Caco-2 (cell line): ENCODE results near the gene PDPN. TPM values are rescaled to one million over a fixed set of nuclear protein-coding genes. Genes with fewer than 3 reads are reported as not detected.

ENCODE experiments used
- BruUV-seq: library from RNA; stranded (reverse); fragments of 400-500 nt; replicated peaks from 2 replicates; lab custom pipeline; 2021; lab: Mats Ljungman, UMichigan
- CTCF ChIA-PET: fragments of 300-600 bp; sonication (Branson Sonifier 250); formaldehyde crosslinking; loops from one replicate; lab custom pipeline; 2022; ENCODE audit warnings: antibody characterized with exemption; lab: Charles Lee
- POLR2A ChIA-PET: fragments of 300-600 bp; sonication (Branson Sonifier 250); formaldehyde crosslinking; loops from one replicate; lab custom pipeline; 2022; ENCODE audit warnings: antibody characterized with exemption; lab: Charles Lee
- DNase-seq, 2 experiments: peaks; one replicate each; pipeline versions ENCODE4 v3.0.0 to v3.0.0-alpha.2; 2020 to 2022
- H3K27me3 ChIP-seq: replicated peaks from 2 replicates; pipeline ENCODE4 v1.6.0; 2011; ENCODE audit warnings: low read length; ENCODE audit not compliant: control insufficient read depth, insufficient read depth
- H3K36me3 ChIP-seq: 2 replicates; pipeline ENCODE4 v1.5.1; 2011; ENCODE audit warnings: low read length; ENCODE audit not compliant: control insufficient read depth, insufficient read depth
- H3K4me1 ChIP-seq: fragments of 250-450 bp; sonication (Bioruptor Pico); 2 replicates; pipeline ENCODE4 v1.5.1; 2020; ENCODE audit warnings: mild to moderate bottlenecking
- H3K4me3 ChIP-seq: 2 replicates; pipeline ENCODE4 v1.5.1; 2011; ENCODE audit warnings: low read depth, mild to moderate bottlenecking, control low read depth, low read length
- H3K9me3 ChIP-seq: fragments of 250-450 bp; sonication (Bioruptor Pico); 2 replicates; pipeline ENCODE4 v1.5.1; 2020; ENCODE audit warnings: mild to moderate bottlenecking, moderate library complexity
- H3K27ac Mint-ChIP-seq: one replicate; pipeline ENCODE4 v1.8.0; 2022; ENCODE audit warnings: mixed read lengths; ENCODE audit not compliant: unreplicated experiment
- H3K27me3 Mint-ChIP-seq: one replicate; pipeline ENCODE4 v1.8.0; 2022; ENCODE audit warnings: mixed read lengths; ENCODE audit not compliant: insufficient read depth, unreplicated experiment
- H3K36me3 Mint-ChIP-seq: one replicate; pipeline ENCODE4 v1.8.0; 2022; ENCODE audit warnings: mild to moderate bottlenecking, mixed read lengths; ENCODE audit not compliant: insufficient read depth, unreplicated experiment
- H3K4me1 Mint-ChIP-seq: one replicate; pipeline ENCODE4 v1.8.0; 2022; ENCODE audit warnings: low read depth, mixed read lengths; ENCODE audit not compliant: unreplicated experiment
- H3K4me3 Mint-ChIP-seq: one replicate; pipeline ENCODE4 v1.8.0; 2022; ENCODE audit warnings: mild to moderate bottlenecking, moderate library complexity, mixed read lengths; ENCODE audit not compliant: unreplicated experiment
- H3K9me3 Mint-ChIP-seq: one replicate; pipeline ENCODE4 v1.8.0; 2022; ENCODE audit warnings: mixed read lengths; ENCODE audit not compliant: unreplicated experiment
- intact Hi-C: fragments of 100-400 bp; cut with micrococcal nuclease; formaldehyde crosslinking; loops from one replicate; pipeline ENCODE4 v1.10.0; 2022; ENCODE audit not compliant: unreplicated experiment
- total RNA-seq: library from RNA; stranded (reverse); gene quantifications from 2 replicates; pipeline ENCODE4 v1.2.3, GENCODE V29; 2022
- TF ChIP-seq, protein P1 (sequence below), 2 experiments: fragments of 200-600 bp in 1 of 2; IDR thresholded peaks; 1 replicate in 1 of 2; 2 replicates in 1 of 2; pipeline versions ENCODE4 v1.5.1 to v1.8.0; 2011 to 2022; ENCODE audit warnings: antibody characterized with exemption in 1 of 2, control low read depth in 1 of 2, inconsistent platforms in 1 of 2, low read depth in 1 of 2, low read length in 1 of 2, mild to moderate bottlenecking in 1 of 2, moderate library complexity in 1 of 2; ENCODE audit not compliant: insufficient read depth in 1 of 2, severe bottlenecking in 1 of 2, unreplicated experiment in 1 of 2

Gene PDPN
- total RNA-seq, 1 experiment from 2014 or later: not detected

DNA sequence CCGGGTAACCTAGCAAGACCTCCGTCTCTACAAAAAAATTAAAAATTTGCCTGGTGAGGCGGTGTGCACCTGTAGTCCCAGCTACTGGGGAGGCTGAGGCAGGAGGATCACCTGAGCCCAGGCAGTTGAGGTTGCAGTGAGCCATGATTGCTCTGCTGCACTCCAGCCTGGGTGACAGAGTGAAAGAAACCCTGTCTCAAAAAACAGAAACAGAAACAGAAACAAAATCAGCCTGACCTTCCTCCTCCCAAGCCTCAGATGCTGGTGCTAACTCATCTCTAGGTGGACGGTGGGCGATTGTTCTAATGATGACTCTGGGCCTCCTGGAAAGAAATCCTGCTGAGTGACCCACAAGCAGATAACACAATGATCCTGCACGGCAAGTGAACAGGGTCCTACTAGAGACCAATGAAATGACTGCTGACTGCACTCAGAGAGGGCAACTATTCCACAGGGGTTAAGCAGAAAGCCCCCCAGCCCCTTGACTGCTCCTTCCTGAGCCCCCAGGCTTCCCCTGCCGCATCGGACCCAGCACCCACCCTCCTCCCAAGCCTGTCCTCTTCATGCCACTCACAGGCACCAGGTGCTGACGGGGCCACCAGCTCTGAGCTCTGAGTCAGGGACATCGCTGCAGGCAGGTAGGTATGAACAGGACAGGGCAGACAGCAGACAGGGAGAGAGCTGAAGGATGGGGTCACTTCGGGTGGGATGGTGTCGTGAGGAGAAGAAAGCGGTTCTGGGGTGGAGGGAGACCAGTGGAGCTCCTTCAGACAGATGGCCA is 42.0 kb upstream of the PDPN start:
- CTCF ChIA-PET: no interaction called here
- Mint-ChIP-seq H3K36me3 (no peaks in the 10 kb centered on the region), H3K4me3 (no peak overlapping the region), H3K4me1 (no peaks in the 10 kb centered on the region), H3K9me3 (no peaks in the 10 kb centered on the region), H3K27me3 (no peaks in the 10 kb centered on the region), H3K27ac (no peak overlapping the region)
- Histone ChIP-seq H3K4me3 (no peak overlapping the region), H3K36me3 (no peaks in the 10 kb centered on the region), H3K9me3 (no peaks in the 10 kb centered on the region), H3K4me1 (no peaks in the 10 kb centered on the region), H3K27me3 (no peaks in the 10 kb centered on the region)
- intact Hi-C loops: no loop called here
- no TSS peak for BruUV-seq
- POLR2A ChIA-PET: no interaction called here
- TF ChIP-seq, protein P1, sequence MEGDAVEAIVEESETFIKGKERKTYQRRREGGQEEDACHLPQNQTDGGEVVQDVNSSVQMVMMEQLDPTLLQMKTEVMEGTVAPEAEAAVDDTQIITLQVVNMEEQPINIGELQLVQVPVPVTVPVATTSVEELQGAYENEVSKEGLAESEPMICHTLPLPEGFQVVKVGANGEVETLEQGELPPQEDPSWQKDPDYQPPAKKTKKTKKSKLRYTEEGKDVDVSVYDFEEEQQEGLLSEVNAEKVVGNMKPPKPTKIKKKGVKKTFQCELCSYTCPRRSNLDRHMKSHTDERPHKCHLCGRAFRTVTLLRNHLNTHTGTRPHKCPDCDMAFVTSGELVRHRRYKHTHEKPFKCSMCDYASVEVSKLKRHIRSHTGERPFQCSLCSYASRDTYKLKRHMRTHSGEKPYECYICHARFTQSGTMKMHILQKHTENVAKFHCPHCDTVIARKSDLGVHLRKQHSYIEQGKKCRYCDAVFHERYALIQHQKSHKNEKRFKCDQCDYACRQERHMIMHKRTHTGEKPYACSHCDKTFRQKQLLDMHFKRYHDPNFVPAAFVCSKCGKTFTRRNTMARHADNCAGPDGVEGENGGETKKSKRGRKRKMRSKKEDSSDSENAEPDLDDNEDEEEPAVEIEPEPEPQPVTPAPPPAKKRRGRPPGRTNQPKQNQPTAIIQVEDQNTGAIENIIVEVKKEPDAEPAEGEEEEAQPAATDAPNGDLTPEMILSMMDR (IDR thresholded peaks at IDR 0.05; ENCODE audit: insufficient read depth in 1 of 2, low read depth in 1 of 2, low read length in 1 of 2, severe bottlenecking in 1 of 2, unreplicated experiment in 1 of 2): no peak
- DNase-seq: no peak

DNA sequence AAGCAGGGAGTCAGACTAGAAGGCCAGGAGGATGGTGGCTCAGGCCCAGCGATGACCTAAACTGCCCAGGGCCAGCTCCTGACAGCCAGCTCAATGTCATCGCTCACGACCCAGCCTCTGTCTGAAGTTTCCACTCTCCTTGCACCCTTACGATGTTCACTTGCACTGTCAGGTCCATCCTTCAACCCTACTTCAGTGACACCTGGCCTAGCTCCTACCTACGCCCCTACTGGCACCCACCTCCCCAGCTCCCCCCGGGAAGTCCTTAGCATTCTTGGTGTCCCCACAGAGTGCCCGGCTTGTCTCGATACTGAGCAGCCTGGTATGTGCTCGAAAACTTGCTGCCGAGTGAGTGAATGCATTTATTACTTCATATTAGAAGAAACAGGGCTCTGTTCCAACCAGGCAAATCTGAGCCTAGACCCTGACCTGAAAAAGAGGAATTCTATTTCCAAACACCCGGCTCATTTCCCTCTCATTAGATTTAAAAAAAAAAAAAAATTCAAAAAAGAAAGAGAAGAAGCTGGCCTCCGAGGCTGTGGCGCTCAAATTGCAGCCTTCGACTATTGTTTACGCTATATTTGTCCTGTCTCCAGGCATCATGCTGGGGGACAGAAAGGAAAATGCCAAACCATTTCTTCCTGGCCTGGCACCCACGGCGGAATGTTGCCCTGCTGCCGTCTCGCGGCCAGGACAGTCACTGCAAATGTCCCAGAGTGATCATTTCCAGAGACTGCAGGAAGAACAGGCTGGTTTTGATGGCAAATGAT is 40.0 kb upstream of the PDPN start:
- Mint-ChIP-seq H3K27ac (no peak overlapping the region), H3K4me3 (no peak overlapping the region), H3K36me3 (no peaks in the 10 kb centered on the region), H3K4me1 (no peaks in the 10 kb centered on the region), H3K27me3 (no peaks in the 10 kb centered on the region), H3K9me3 (no peaks in the 10 kb centered on the region)
- BruUV-seq: no TSS peak
- Histone ChIP-seq H3K27me3 (no peaks in the 10 kb centered on the region), H3K9me3 (no peaks in the 10 kb centered on the region), H3K4me1 (no peaks in the 10 kb centered on the region), H3K36me3 (no peaks in the 10 kb centered on the region), H3K4me3 (no peak overlapping the region)
- ChIA-PET CTCF (no interaction called here), POLR2A (no interaction called here)
- TF ChIP-seq, protein P1 (IDR thresholded peaks at IDR 0.05; ENCODE audit: insufficient read depth in 1 of 2, low read depth in 1 of 2, low read length in 1 of 2, severe bottlenecking in 1 of 2, unreplicated experiment in 1 of 2): no peak
- intact Hi-C loops: no loop called here
- no peak for DNase-seq

DNA sequence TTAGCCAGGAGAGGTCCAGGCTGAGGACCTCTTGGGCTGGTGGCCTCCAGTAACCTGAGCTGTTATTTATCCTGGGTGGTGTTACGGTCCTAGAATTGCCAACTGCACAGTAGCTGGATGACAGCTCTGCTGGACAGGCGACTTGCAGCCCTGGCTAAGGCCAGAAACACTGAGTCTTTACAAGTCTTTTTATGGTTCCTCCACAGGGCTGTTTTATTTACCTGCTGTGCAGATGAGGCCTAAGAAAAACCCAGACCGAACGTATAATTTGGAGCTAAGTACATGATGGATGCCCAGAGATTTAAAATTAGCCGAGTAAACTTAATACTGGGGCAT is 39.4 kb upstream of the PDPN start:
- Mint-ChIP-seq H3K9me3 (no peaks in the 10 kb centered on the region), H3K4me1 (no peaks in the 10 kb centered on the region), H3K36me3 (no peaks in the 10 kb centered on the region), H3K4me3 (no peak overlapping the region), H3K27me3 (no peaks in the 10 kb centered on the region), H3K27ac (no peak overlapping the region)
- no peaks in the 10 kb centered on the region for H3K36me3 ChIP-seq
- ChIA-PET POLR2A (no interaction called here), CTCF (no interaction called here)
- no peaks in the 10 kb centered on the region for H3K27me3 ChIP-seq
- intact Hi-C loops: no loop called here
- no peak for DNase-seq
- H3K9me3 ChIP-seq: no peaks in the 10 kb centered on the region
- TF ChIP-seq, protein P1 (IDR thresholded peaks at IDR 0.05; ENCODE audit: insufficient read depth in 1 of 2, low read depth in 1 of 2, low read length in 1 of 2, severe bottlenecking in 1 of 2, unreplicated experiment in 1 of 2): no peak
- no peak overlapping the region for H3K4me3 ChIP-seq
- BruUV-seq: no TSS peak
- no peaks in the 10 kb centered on the region for H3K4me1 ChIP-seq
